Measurements from ENCODE around the gene TP53I13.

The TP53I13 gene

GRCh38 chr17:29563816-29564215 is 4.7 kb upstream of the TP53I13 start:
- Histone ChIP-seq H3K27me3 (ENCODE audit: insufficient read depth, poor library complexity, severe bottlenecking) (no peaks in the 10 kb centered on the region), H3K4me3 (replicated peaks; ENCODE audit: insufficient read depth, low read length) (no peak overlapping the region), H3K27ac (replicated peaks) (no peak overlapping the region)
- DNase-seq (ENCODE audit: low read depth in 1 of 2, low spot score in 1 of 2): no peak
- TF ChIP-seq, protein P1, sequence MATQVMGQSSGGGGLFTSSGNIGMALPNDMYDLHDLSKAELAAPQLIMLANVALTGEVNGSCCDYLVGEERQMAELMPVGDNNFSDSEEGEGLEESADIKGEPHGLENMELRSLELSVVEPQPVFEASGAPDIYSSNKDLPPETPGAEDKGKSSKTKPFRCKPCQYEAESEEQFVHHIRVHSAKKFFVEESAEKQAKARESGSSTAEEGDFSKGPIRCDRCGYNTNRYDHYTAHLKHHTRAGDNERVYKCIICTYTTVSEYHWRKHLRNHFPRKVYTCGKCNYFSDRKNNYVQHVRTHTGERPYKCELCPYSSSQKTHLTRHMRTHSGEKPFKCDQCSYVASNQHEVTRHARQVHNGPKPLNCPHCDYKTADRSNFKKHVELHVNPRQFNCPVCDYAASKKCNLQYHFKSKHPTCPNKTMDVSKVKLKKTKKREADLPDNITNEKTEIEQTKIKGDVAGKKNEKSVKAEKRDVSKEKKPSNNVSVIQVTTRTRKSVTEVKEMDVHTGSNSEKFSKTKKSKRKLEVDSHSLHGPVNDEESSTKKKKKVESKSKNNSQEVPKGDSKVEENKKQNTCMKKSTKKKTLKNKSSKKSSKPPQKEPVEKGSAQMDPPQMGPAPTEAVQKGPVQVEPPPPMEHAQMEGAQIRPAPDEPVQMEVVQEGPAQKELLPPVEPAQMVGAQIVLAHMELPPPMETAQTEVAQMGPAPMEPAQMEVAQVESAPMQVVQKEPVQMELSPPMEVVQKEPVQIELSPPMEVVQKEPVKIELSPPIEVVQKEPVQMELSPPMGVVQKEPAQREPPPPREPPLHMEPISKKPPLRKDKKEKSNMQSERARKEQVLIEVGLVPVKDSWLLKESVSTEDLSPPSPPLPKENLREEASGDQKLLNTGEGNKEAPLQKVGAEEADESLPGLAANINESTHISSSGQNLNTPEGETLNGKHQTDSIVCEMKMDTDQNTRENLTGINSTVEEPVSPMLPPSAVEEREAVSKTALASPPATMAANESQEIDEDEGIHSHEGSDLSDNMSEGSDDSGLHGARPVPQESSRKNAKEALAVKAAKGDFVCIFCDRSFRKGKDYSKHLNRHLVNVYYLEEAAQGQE (IDR thresholded peaks at IDR 0.05; ENCODE audit: insufficient replicate concordance, low read depth): no peak
- no peak for TF ChIP-seq GABPA (IDR thresholded peaks at IDR 0.05; ENCODE audit: low read depth)
- no peak for TF ChIP-seq POLR2AphosphoS5 (IDR thresholded peaks at IDR 0.05; ENCODE audit: low read depth)

DNA sequence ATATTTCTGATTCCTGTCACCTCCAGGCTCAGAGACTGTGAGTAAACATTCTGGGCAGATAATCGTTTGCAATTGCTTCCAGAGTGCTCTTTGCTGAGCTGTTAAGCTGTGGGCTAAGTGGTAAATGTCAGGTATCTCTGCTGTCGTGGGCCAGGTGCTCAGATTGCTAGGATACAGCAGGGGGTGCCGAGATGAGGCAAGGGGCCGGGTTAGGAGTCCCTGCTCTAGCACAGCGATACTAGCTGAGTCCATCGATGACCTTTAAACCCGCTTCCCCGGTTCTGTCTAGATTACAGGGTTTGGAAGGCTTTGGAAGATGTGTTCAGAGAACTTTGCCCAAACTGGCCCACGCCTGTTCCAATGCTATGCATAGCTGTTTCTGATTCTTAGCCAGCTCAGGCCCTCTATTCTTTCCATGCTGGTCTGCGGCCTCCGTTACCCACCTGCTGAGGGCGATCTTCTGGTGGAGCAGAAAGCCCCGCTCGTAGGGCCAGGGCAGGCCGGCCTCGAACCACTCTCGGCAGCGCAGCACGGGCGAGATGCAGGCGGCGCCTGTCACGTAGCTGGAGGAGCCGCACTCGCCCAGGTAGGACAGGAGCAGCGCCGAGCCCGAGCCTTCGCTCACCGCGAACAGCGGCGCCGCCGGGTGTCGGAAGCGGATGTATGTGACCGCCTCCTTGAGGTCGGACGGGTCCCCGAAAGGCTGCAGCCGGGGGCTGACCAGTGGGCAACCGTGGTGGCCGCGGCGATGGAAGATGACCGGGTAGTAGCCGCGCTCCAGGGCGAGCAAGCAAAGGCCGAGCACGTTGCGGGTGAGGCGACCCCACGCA is 2.6 kb upstream of the TP53I13 start:
- Histone ChIP-seq H3K4me3 (replicated peaks; ENCODE audit: insufficient read depth, low read length) (peak overlapping the region; percentile 76), H3K27ac (replicated peaks) (peak overlapping the region; percentile 57), H3K27me3 (ENCODE audit: insufficient read depth, poor library complexity, severe bottlenecking) (no peaks in the 10 kb centered on the region)
- peak in 1 of 2 experiments; percentile 58 for DNase-seq (ENCODE audit: low read depth in 1 of 2, low spot score in 1 of 2)
- TF ChIP-seq SPI1 (IDR thresholded peaks at IDR 0.05; ENCODE audit: borderline replicate concordance, low read depth): no peak
- no peak for TF ChIP-seq POLR2AphosphoS5 (IDR thresholded peaks at IDR 0.05; ENCODE audit: low read depth)
- TF ChIP-seq GABPA (IDR thresholded peaks at IDR 0.05; ENCODE audit: low read depth): no peak
- no peak for TF ChIP-seq CTCF (IDR thresholded peaks at IDR 0.05; ENCODE audit: insufficient read depth, low read length)
- TF ChIP-seq, protein P1 (IDR thresholded peaks at IDR 0.05; ENCODE audit: insufficient replicate concordance, low read depth): no peak

DNA sequence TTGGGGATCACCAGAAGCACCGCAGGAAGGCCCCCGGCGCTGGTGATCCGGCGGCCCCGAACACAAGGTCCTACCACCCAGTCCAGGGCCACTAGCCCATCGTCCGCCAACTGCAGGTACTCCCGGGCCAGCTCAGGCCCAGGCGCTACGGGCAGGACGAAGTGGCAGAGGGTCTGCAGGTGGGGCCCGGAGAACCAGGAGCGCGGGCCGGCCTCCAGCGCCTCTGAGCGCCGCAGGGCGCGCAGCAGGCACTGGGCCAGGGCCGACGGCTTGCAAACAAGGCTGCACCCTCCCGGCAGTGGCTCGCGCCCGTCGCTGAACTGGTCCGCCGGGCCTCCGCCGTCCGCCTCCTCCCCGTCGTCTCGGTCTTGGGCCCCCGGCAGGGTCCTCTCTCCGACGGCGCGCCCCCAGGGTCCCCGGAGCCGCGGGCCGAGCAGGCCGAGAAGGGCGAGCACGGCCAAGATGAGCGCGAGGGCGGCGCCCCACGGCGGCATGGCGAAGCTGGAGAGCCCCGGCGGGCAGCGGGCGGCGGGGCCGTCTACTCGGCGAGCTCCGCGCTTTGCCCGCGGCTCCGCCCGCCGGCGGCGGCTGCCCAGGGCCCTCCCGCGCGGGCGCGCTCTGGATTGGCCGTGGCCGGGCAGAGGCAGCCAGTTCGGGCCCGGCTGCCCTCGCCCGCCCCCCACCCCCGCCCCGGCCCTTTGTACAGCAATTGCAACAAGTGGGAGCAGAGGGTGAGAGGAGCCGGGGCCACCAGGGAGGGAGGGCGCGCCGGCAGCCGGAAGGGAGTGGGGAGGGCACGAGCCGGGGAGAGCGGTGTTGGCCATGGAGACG is 1.8 kb upstream of the TP53I13 start, which contains the start of gene ABHD15:
ABHD15 (minus strand) TSS at position 565 of the 831 bp plus-strand sequence; CDS start at position 494, 71 bp downstream.
- peak within 1 kb of the TSS; percentile 80 for H3K27ac ChIP-seq (replicated peaks)
- peak within 1 kb of the TSS; percentile 76 for H3K4me3 ChIP-seq (replicated peaks; ENCODE audit: insufficient read depth, low read length)
- no peaks in the 10 kb centered on the region for H3K27me3 ChIP-seq (ENCODE audit: insufficient read depth, poor library complexity, severe bottlenecking)
- DNase-seq (ENCODE audit: low read depth in 1 of 2, low spot score in 1 of 2): peak; percentile 44 to 66
- TF ChIP-seq POLR2AphosphoS5 (IDR thresholded peaks at IDR 0.05; ENCODE audit: low read depth) (no peak), SPI1 (IDR thresholded peaks at IDR 0.05; ENCODE audit: borderline replicate concordance, low read depth) (no peak), CTCF (IDR thresholded peaks at IDR 0.05; ENCODE audit: insufficient read depth, low read length) (no peak), GABPA (IDR thresholded peaks at IDR 0.05; ENCODE audit: low read depth) (no peak; the same call in 1 of the 2 replicates)
- TF ChIP-seq, protein P1 (IDR thresholded peaks at IDR 0.05; ENCODE audit: insufficient replicate concordance, low read depth): no peak

Data from HL-60 (cell line).